ENCODE data around the gene MND1.

Gene MND1

GRCh38 chr4:153346563-153346962, 2.1 kb downstream of the MND1 start:
- DNase-seq (ENCODE audit: low read depth) = no peak

GRCh38 chr4:153347117-153347516, 2.6 kb downstream of the MND1 start:
- DNase-seq (ENCODE audit: low read depth) = no peak

- no peak for DNase-seq (ENCODE audit: low read depth)
Measured at GRCh38 chr4:153348006-153348405, 3.5 kb downstream of the MND1 start.

GRCh38 chr4:153349206-153349805, 4.8 kb downstream of the MND1 start:
- no peak for DNase-seq (ENCODE audit: low read depth)

- DNase-seq (ENCODE audit: low read depth) = no peak
Measured at GRCh38 chr4:153362184-153362583, 17.7 kb downstream of the MND1 start.

- DNase-seq (ENCODE audit: low read depth) = no peak
Measured at GRCh38 chr4:153364061-153364460, 19.6 kb downstream of the MND1 start.

GRCh38 chr4:153365003-153365402, 20.5 kb downstream of the MND1 start:
- no peak for DNase-seq (ENCODE audit: low read depth)

- DNase-seq (ENCODE audit: low read depth) = no peak
Measured at GRCh38 chr4:153366486-153366885, 22.0 kb downstream of the MND1 start.

- no peak for DNase-seq (ENCODE audit: low read depth)
Measured at GRCh38 chr4:153367092-153367491, 22.6 kb downstream of the MND1 start.

GRCh38 chr4:153369021-153369420, 24.5 kb downstream of the MND1 start:
- no peak for DNase-seq (ENCODE audit: low read depth)

- no peak for DNase-seq (ENCODE audit: low read depth)
Measured at GRCh38 chr4:153371701-153372234, 27.3 kb downstream of the MND1 start.

- no peak for DNase-seq (ENCODE audit: low read depth)
Measured at GRCh38 chr4:153372967-153373562, 28.6 kb downstream of the MND1 start.

- DNase-seq (ENCODE audit: low read depth) = no peak
Measured at GRCh38 chr4:153374442-153374841, 30.0 kb downstream of the MND1 start.

- no peak for DNase-seq (ENCODE audit: low read depth)
Measured at GRCh38 chr4:153375303-153375702, 30.8 kb downstream of the MND1 start.

- no peak for DNase-seq (ENCODE audit: low read depth)
Measured at GRCh38 chr4:153383131-153383530, 38.6 kb downstream of the MND1 start.

- DNase-seq (ENCODE audit: low read depth) = no peak
Measured at GRCh38 chr4:153384160-153384559, 39.7 kb downstream of the MND1 start.

GRCh38 chr4:153385784-153386183, 41.3 kb downstream of the MND1 start:
- no peak for DNase-seq (ENCODE audit: low read depth)

GRCh38 chr4:153387981-153388380, 43.5 kb downstream of the MND1 start:
- DNase-seq (ENCODE audit: low read depth) = no peak

- DNase-seq (ENCODE audit: low read depth) = no peak
Measured at GRCh38 chr4:153393397-153393796, 48.9 kb downstream of the MND1 start.

- no peak for DNase-seq (ENCODE audit: low read depth)
Measured at GRCh38 chr4:153394945-153395344, 50.5 kb downstream of the MND1 start.

- DNase-seq (ENCODE audit: low read depth) = no peak
Measured at GRCh38 chr4:153398713-153399112, 54.2 kb downstream of the MND1 start.

GRCh38 chr4:153399358-153399757, 54.9 kb downstream of the MND1 start:
- no peak for DNase-seq (ENCODE audit: low read depth)

- DNase-seq (ENCODE audit: low read depth) = no peak
Measured at GRCh38 chr4:153401501-153401900, 57.0 kb downstream of the MND1 start.

- DNase-seq (ENCODE audit: low read depth) = no peak
Measured at GRCh38 chr4:153402366-153402765, 57.9 kb downstream of the MND1 start.
